PC-9 (cell line): ENCODE measurements around the gene PDZD4.

ENCODE experiments used
- CTCF ChIP-seq: fragments of 200-600 bp; sonication (generic); conservative IDR thresholded peaks from 2 replicates; pipeline ENCODE4 v1.6.1; 2017; ENCODE audit warnings: mixed run types, antibody characterized with exemption, mild to moderate bottlenecking, moderate library complexity
- EZH2 ChIP-seq: fragments of 200-600 bp; sonication (generic); IDR thresholded peaks from 2 replicates; pipeline ENCODE4 v1.8.0; 2017; ENCODE audit warnings: antibody characterized with exemption, low read depth

- TF ChIP-seq EZH2 (no peak), CTCF (no peak)
Observed at GRCh38 chrX:153845195-153845594, 14.9 kb upstream of the PDZD4 start.
